Thyroid gland (tissue), 4 donors: ENCODE measurements around the gene KAZALD1.

Experiments used
- CTCF ChIP-seq, 6 experiments: fragments of 200-600 bp in 3 of 6; fragments of 450-650 bp in 3 of 6; sonication (generic) in 3 of 6; IDR thresholded peaks; one replicate each; pipeline ENCODE4 v1.5.1; 2016 to 2019; ENCODE audit warnings: antibody characterized with exemption in 6 of 6, mild to moderate bottlenecking in 2 of 6, inconsistent platforms in 1 of 6, moderate library complexity in 1 of 6
- POLR2A ChIP-seq, 2 donors: fragments of 450-650 bp; IDR thresholded peaks; one replicate each; pipeline ENCODE4 v1.6.1; 2017; ENCODE audit warnings: antibody characterized with exemption in 2 of 2, mild to moderate bottlenecking in 2 of 2, moderate library complexity in 1 of 2

GRCh38 chr10:101076630-101077029 lies 14.8 kb downstream of the KAZALD1 start:
- TF ChIP-seq CTCF (IDR thresholded peaks at IDR 0.05) (no peak), POLR2A (IDR thresholded peaks at IDR 0.05) (no peak)
